AG04450 (cell line): ENCODE data around the gene FEM1A. TPM values are rescaled to one million over a fixed set of nuclear protein-coding genes. Genes with fewer than 3 reads are reported as not detected.

Experiments
- CTCF ChIA-PET: fragments of 300-600, 350-600 bp; formaldehyde crosslinking; extraction: SDS; loops from one replicate; lab custom pipeline; 2022; ENCODE audit warnings: antibody characterized with exemption, inconsistent platforms; lab: Charles Lee
- POLR2A ChIA-PET: fragments of 350-600 bp; formaldehyde crosslinking; extraction: SDS; loops from one replicate; lab custom pipeline; 2021; ENCODE audit warnings: antibody characterized with exemption, inconsistent platforms; lab: Yijun Ruan, JAX
- DNase-seq: peaks from one replicate; pipeline ENCODE4 v3.0.0-alpha.2; 2011; ENCODE audit warnings: low read depth, low spot score
- H3K27ac ChIP-seq: one replicate; pipeline ENCODE4 v1.5.1; 2012; ENCODE audit warnings: low read depth, low read length, control low read depth
- H3K27me3 ChIP-seq: one replicate; pipeline ENCODE4 v1.6.0; 2012; ENCODE audit warnings: low read length; ENCODE audit not compliant: control insufficient read depth, insufficient read depth
- H3K4me3 ChIP-seq: 2 replicates; pipeline ENCODE4 v1.5.1; 2011; ENCODE audit warnings: mild to moderate bottlenecking, low read depth, low read length, control low read depth
- H3K9me3 ChIP-seq: 2 replicates; pipeline ENCODE4 v1.5.1; 2012; ENCODE audit warnings: low read length; ENCODE audit not compliant: control insufficient read depth, insufficient read depth
- CTCF ChIP-seq: IDR thresholded peaks from 2 replicates; pipeline ENCODE4 v1.5.1; 2011; ENCODE audit warnings: low read depth, low read length, control low read depth, inconsistent platforms
- polyA plus RNA-seq: library from polyadenylated mRNA; depleted of rRNA; stranded (reverse); fragments of >200 nt; gene quantifications from 2 replicates; pipeline ENCODE4 v1.2.3, GENCODE V29; 2011

FEM1A gene
- polyA plus RNA-seq, 1 experiment = 3.0 TPM

DNA sequence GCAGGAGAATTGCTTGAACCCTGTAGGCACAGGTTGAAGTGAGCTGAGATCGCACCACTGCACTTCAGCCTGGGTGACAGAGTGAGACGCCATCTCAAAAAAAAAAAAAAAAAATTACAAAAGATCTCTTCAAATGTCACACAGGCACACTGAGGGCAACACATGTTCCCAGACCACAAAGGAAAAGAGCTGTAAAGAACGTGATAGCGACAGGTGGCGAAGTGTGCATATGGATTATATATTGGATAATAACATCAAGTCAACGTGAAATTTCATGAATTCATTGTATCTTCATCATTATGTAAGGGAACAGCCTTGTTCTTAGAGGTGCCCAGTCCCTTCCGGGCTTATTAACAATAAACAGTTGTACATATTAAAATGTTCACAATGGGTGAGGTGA, 36.1 kb upstream of the FEM1A start:
- TF ChIP-seq CTCF = no peak
- Histone ChIP-seq H3K4me3 (no peak overlapping the region), H3K27me3 (peaks cover 2% of the 10 kb centered on the region), H3K9me3 (no peaks in the 10 kb centered on the region), H3K27ac (no peak overlapping the region)
- ChIA-PET POLR2A (no interaction called here), CTCF (interaction anchor here (1.8 kb wide), 1 partner anchor 35 kb away, joined by 5 read pairs; no protein-coding TSS in a partner anchor)
- DNase-seq = no peak

- ChIA-PET POLR2A (no interaction called here), CTCF (no interaction called here)
- Histone ChIP-seq H3K27ac (no peak overlapping the region), H3K27me3 (peaks cover 6% of the 10 kb centered on the region), H3K9me3 (no peaks in the 10 kb centered on the region), H3K4me3 (no peak overlapping the region)
- no peak for TF ChIP-seq CTCF
- DNase-seq = no peak
Observed at GRCh38 chr19:4758082-4758481, 33.5 kb upstream of the FEM1A start.

DNA sequence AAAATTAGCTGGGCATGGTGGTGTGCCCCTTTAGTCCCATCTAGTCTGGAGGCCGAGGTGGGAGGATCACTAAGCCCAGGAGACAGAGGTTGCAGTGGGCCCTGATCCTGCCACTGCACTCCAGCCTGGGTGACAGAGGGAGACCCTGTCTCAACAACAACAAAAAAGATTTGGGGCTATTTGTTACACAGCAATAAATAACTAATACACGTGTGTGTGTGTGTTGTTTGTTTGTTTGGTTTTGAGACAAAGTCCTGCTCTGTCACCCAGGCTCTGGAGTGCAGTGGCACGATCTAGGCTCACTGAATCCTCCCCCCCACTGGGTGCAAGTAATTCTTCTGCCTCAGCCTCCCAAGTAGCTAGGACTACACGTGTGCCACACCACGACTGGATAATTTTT, 32.9 kb upstream of the FEM1A start:
- Histone ChIP-seq H3K27ac (no peak overlapping the region), H3K4me3 (no peak overlapping the region), H3K9me3 (no peaks in the 10 kb centered on the region), H3K27me3 (peaks cover 6% of the 10 kb centered on the region)
- TF ChIP-seq CTCF = no peak
- no peak for DNase-seq
- ChIA-PET CTCF (no interaction called here), POLR2A (no interaction called here)

GRCh38 chr19:4759388-4760284, 31.9 kb upstream of the FEM1A start:
- no peak overlapping the region for H3K27ac ChIP-seq
- H3K4me3 ChIP-seq = peak overlapping the region; percentile 47
- ChIA-PET POLR2A (no interaction called here), CTCF (interaction anchor here (0.6 to 0.9 kb wide), 2 partner anchors 31 to 177 kb away, joined by 4 to 5 read pairs; no protein-coding TSS in a partner anchor)
- H3K9me3 ChIP-seq = no peaks in the 10 kb centered on the region
- no peak for TF ChIP-seq CTCF
- DNase-seq = peak; percentile 44
- H3K27me3 ChIP-seq = peaks cover 9% of the 10 kb centered on the region

- Histone ChIP-seq H3K4me3 (no peak overlapping the region; the same call in 1 of the 2 replicates), H3K9me3 (no peaks in the 10 kb centered on the region), H3K27ac (no peak overlapping the region), H3K27me3 (peaks cover 9% of the 10 kb centered on the region)
- ChIA-PET POLR2A (no interaction called here), CTCF (interaction anchor here (0.8 to 0.9 kb wide), 2 partner anchors 9 to 31 kb away, joined by 3 to 4 read pairs; no protein-coding TSS in a partner anchor)
- no peak for DNase-seq
- TF ChIP-seq CTCF = no peak
Observed at GRCh38 chr19:4760285-4760650, 31.3 kb upstream of the FEM1A start.
